Measurements from ENCODE around the gene ANXA11. TPM values are rescaled to one million over a fixed set of nuclear protein-coding genes. Genes with fewer than 3 reads are reported as not detected.

Gene ANXA11
- total and polyA plus RNA-seq, 2 of the 8 experiments (the other 6 are each of a cell fraction or from before 2014, with no cell fraction given) = 40.5 to 84.9 TPM

DNA sequence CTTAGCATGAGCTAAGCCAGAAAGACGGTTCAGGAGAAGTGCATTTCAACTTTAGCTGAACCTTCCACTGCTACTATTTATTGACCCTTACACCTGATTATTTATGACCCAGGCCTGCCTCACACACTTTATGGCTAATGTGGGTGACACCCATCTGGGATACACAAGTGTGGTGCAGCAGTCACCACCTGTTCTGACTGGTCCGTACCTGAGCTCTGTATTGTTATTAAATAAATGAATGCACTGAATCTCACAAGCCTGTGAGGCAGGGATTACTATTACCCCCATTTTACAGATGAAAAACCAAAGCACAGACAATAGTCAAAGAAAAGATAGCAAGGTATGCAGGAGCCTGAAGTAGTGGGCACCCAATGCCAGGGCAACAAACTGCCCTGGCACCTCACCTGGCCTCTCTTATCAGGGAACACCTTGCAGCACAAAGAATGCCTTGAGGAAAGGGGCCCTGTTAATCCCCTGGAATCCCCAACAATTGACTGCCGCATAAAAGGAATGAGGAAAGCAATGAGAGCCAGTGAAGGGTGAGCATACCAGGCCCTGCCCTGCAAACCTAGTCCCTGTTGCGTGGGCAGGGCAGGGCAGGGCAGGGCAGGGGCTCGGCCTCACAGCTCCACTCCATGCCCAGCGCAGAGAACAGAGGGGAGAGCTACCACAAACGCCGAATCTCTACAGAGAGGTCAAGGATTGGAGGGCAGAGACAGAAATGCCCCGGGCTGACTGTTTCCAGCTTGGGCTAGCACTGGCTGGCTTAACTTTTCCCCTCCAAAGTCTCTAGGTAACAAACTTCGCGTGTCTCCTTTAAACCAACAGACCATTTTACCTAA, 1.3 kb downstream of the ANXA11 start:
- Histone ChIP-seq H2AFZ (ENCODE audit: low read length) (no peak overlapping the region), H3K9me3 (ENCODE audit: insufficient read depth in 2 of 2, low read depth in 1 of 2, low read length in 1 of 2) (no peaks in the 10 kb centered on the region), H3K56ac (replicated peaks; ENCODE audit: insufficient read length, low read depth, low read length) (no peak overlapping the region), H3K4me3 (ENCODE audit: extremely low read depth in 1 of 4, insufficient read depth in 2 of 4, low read depth in 3 of 4, low read length in 4 of 4) (peak overlapping the region; percentile 65 to 81 (median 75)), H2BK20ac (ENCODE audit: low read length) (no peak overlapping the region), H3K14ac (ENCODE audit: insufficient read length) (peak overlapping the region; percentile 12), H3K27ac (ENCODE audit: low read depth, low read length) (no peak overlapping the region; the same call in 1 of the 2 replicates), H3K79me2 (ENCODE audit: control insufficient read depth in 1 of 2, insufficient read depth in 2 of 2, low read length in 2 of 2) (peaks cover 3 to 42% of the 10 kb centered on the region in 2 experiments; a peak in 3 of 4 replicates), H4K8ac (ENCODE audit: extremely low read depth, insufficient read depth, low read length) (peak overlapping the region; percentile 45; the same call in 1 of the 2 replicates), H2AK5ac (ENCODE audit: low read depth, low read length) (peak overlapping the region; percentile 11; the same call in 1 of the 2 replicates), H4K5ac (ENCODE audit: insufficient read length, low read depth, low read length) (no peak overlapping the region), H3K9ac (replicated peaks in 1 of 4; ENCODE audit: extremely low read depth in 1 of 4, low read depth in 3 of 4, low read length in 3 of 4) (peak overlapping the region in 3 of 4 experiments; percentile 42 to 86 (median 61); a peak in 5 of 7 replicates), H2BK12ac (ENCODE audit: low read depth, low read length) (peak overlapping the region; percentile 40), H2BK5ac (ENCODE audit: low read depth, low read length) (peak overlapping the region; percentile 55; the same call in 1 of the 2 replicates), H2BK120ac (replicated peaks; ENCODE audit: low read depth, low read length) (no peak overlapping the region), H4K20me1 (replicated peaks in 1 of 2; ENCODE audit: control insufficient read depth in 1 of 2, insufficient read depth in 2 of 2, low read length in 2 of 2) (peaks cover 0 to 13% of the 10 kb centered on the region in 2 experiments), H3K4me2 (ENCODE audit: insufficient read depth in 1 of 2, low read depth in 2 of 2, low read length in 2 of 2) (peak overlapping the region; percentile 91 to 99), H3K4me1 (replicated peaks in 1 of 4; ENCODE audit: control insufficient read depth in 3 of 4, insufficient read depth in 4 of 4, low read length in 3 of 4) (peaks cover 10 to 20% (median 15%) of the 10 kb centered on the region in 4 experiments), H3K27me3 (replicated peaks in 1 of 4; ENCODE audit: control insufficient read depth in 3 of 4, extremely low read depth in 1 of 4, insufficient read depth in 3 of 4, low read length in 3 of 4) (peaks cover 0 to 17% (median 10%) of the 10 kb centered on the region in 4 experiments; a peak in 6 of 7 replicates), H4K91ac (replicated peaks; ENCODE audit: insufficient read length, low read length) (peak overlapping the region; percentile 16), H3K36me3 (ENCODE audit: control insufficient read depth in 2 of 4, insufficient read depth in 4 of 4, low read length in 3 of 4) (no peaks in the 10 kb centered on the region; a peak in 1 of 8 replicates), H3K18ac (ENCODE audit: extremely low read depth, low read length) (peak overlapping the region; percentile 92; the same call in 1 of the 2 replicates), H3K79me1 (ENCODE audit: low read depth, low read length) (peaks cover 7% of the 10 kb centered on the region; the same call in 1 of the 2 replicates), H3K23me2 (ENCODE audit: low read depth, low read length) (peaks cover 12% of the 10 kb centered on the region), H2BK15ac (ENCODE audit: low read length) (peak overlapping the region; percentile 48; the same call in 1 of the 2 replicates), H3K23ac (ENCODE audit: insufficient read length) (no peak overlapping the region), H3K4ac (replicated peaks; ENCODE audit: insufficient read length, low read depth, low read length) (no peak overlapping the region)
- 21% methylated on average over 11 of the region's 11 CpGs; no CpG with 5 or more reads in 1 of the 2 experiments for WGBS, 2 experiments (ENCODE audit: extremely low coverage in 1 of 2, insufficient coverage in 1 of 2, insufficient read length in 1 of 2, insufficient replicate concordance in 2 of 2, low coverage in 1 of 2, low lambda C conversion rate in 2 of 2, missing lambda C conversion rate in 1 of 2)
- ChIA-PET CTCF (ENCODE audit: partially characterized antibody) (interaction anchor here (0.8 to 4.5 kb wide), 16 partner anchors 9 to 157 kb away, joined by 3 to 20 read pairs (median 4); no protein-coding TSS in a partner anchor), POLR2A (ENCODE audit: partially characterized antibody) (interaction anchor here (0.7 to 2.9 kb wide), 10 partner anchors 9 to 132 kb away, joined by 3 to 16 read pairs (median 3); no protein-coding TSS in a partner anchor)
- DNase-seq (ENCODE audit: low read depth in 1 of 2, low spot score in 2 of 2) (no peak), FAIRE-seq (no peak)
- no peak; a peak in 1 of 4 replicates for TF ChIP-seq SIN3A (conservative IDR thresholded peaks at IDR 0.05 in 1 of 2, IDR thresholded peaks at IDR 0.05 in 1 of 2; ENCODE audit: low read depth in 1 of 2, low read length in 2 of 2)
- TF ChIP-seq JUN (IDR thresholded peaks at IDR 0.05; ENCODE audit: low read depth, low read length) = no peak
- TF ChIP-seq TBP (IDR thresholded peaks at IDR 0.05; ENCODE audit: low read depth, low read length) = no peak; the same call in 1 of the 2 replicates
- TF ChIP-seq, protein P1, sequence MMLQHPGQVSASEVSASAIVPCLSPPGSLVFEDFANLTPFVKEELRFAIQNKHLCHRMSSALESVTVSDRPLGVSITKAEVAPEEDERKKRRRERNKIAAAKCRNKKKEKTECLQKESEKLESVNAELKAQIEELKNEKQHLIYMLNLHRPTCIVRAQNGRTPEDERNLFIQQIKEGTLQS (IDR thresholded peaks at IDR 0.05; ENCODE audit: insufficient read depth, low read depth, low read length) = no peak
- TF ChIP-seq ASH2L (IDR thresholded peaks at IDR 0.05; ENCODE audit: low read length) = peak; percentile 35
- TF ChIP-seq, protein P2, sequence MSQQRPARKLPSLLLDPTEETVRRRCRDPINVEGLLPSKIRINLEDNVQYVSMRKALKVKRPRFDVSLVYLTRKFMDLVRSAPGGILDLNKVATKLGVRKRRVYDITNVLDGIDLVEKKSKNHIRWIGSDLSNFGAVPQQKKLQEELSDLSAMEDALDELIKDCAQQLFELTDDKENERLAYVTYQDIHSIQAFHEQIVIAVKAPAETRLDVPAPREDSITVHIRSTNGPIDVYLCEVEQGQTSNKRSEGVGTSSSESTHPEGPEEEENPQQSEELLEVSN (IDR thresholded peaks at IDR 0.05) = no peak
- no peak for TF ChIP-seq GABPA (IDR thresholded peaks at IDR 0.05; ENCODE audit: borderline replicate concordance, insufficient read depth, low read length)
- TF ChIP-seq YY1 (IDR thresholded peaks at IDR 0.05; ENCODE audit: low read depth, low read length) = no peak
- TF ChIP-seq KDM5A (IDR thresholded peaks at IDR 0.05; ENCODE audit: low read length) = no peak
